ENCODE measurements around the gene VWC2L.

DNA sequence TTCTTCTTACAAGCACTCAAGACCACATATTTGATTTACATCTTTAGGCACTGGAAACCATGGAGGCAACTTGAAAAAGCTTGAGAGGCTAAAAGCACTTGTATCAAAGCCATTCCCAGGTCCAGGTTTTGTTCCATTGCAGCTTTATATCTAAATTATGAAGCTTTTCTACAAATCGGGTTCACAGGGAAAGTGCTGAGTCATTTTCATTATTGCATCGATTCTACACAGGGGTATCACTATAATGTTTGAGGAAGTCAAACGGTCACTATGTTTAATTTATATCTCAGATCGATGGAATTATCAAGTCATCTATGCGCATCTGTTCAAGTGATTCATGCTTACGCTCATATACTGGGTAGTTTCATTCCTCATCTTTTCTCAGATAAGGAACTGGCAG, 118.7 kb downstream of the VWC2L start:
- TF ChIP-seq TEAD1 (CRISPR knock-in tag; IDR thresholded peaks at IDR 0.05) (no peak), CTCF (IDR thresholded peaks at IDR 0.05) (no peak), FOXK1 (CRISPR knock-in tag; IDR thresholded peaks at IDR 0.05) (no peak), ZNF121 (CRISPR knock-in tag; IDR thresholded peaks at IDR 0.05) (no peak), ZNF263 (CRISPR knock-in tag; IDR thresholded peaks at IDR 0.05; ENCODE audit: low read depth) (no peak), USF2 (CRISPR knock-in tag; IDR thresholded peaks at IDR 0.05) (no peak), MXD4 (CRISPR knock-in tag; IDR thresholded peaks at IDR 0.05; ENCODE audit: borderline replicate concordance) (no peak), JUN (CRISPR knock-in tag; IDR thresholded peaks at IDR 0.05) (no peak), TCF7 (CRISPR knock-in tag; IDR thresholded peaks at IDR 0.05; ENCODE audit: low read depth) (no peak), ETV6 (CRISPR knock-in tag; IDR thresholded peaks at IDR 0.05) (no peak)
- TF ChIP-seq, protein P1, sequence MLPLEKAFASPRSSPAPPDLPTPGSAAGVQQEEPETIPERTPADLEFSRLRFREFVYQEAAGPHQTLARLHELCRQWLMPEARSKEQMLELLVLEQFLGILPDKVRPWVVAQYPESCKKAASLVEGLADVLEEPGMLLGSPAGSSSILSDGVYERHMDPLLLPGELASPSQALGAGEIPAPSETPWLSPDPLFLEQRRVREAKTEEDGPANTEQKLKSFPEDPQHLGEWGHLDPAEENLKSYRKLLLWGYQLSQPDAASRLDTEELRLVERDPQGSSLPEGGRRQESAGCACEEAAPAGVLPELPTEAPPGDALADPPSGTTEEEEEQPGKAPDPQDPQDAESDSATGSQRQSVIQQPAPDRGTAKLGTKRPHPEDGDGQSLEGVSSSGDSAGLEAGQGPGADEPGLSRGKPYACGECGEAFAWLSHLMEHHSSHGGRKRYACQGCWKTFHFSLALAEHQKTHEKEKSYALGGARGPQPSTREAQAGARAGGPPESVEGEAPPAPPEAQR (CRISPR knock-in tag; IDR thresholded peaks at IDR 0.05): no peak
